ENCODE results near the gene SLCO3A1.

SLCO3A1 gene

DNA sequence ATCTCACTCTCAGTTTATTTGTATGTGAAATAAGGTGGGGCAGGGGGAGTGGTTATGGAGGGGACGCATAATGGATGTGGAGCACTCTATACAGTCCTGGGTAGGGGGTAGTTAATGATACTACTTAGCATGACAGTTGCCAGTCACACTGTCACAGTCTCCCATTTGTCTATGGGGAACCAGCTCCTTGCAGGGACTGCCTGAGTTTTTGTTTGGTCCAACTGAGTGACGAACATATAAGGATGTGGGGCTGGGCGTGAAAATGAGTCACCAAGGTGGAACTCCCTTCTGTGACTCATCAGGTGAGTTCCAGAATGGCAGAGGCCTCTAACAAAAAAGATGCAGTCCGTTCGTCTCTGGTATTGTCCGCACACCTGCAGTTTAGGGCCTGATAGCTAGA is 304.9 kb downstream of the SLCO3A1 start:
- DNase-seq (ENCODE audit: low read depth, low spot score) = peak; percentile 53

DNA sequence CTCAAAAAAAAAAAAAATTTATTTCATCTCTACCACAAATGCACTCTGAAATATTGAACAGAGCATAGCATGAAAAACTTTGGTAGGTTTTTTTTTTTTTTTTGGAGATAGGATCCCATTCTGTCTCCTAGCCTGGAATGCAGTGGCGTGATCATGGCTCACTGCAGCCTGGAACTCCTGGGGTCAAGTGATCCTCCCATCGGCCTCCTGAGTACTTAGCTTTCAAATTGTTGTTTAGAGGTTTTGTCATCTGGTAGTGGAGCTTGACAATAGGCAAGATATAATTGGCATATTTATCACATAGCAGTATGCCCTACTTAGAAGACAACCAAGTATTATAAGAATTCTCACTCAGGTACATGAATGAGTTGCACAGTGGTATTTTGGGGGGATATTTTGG is 306.0 kb downstream of the SLCO3A1 start:
- no peak for DNase-seq (ENCODE audit: low read depth, low spot score)

DNA sequence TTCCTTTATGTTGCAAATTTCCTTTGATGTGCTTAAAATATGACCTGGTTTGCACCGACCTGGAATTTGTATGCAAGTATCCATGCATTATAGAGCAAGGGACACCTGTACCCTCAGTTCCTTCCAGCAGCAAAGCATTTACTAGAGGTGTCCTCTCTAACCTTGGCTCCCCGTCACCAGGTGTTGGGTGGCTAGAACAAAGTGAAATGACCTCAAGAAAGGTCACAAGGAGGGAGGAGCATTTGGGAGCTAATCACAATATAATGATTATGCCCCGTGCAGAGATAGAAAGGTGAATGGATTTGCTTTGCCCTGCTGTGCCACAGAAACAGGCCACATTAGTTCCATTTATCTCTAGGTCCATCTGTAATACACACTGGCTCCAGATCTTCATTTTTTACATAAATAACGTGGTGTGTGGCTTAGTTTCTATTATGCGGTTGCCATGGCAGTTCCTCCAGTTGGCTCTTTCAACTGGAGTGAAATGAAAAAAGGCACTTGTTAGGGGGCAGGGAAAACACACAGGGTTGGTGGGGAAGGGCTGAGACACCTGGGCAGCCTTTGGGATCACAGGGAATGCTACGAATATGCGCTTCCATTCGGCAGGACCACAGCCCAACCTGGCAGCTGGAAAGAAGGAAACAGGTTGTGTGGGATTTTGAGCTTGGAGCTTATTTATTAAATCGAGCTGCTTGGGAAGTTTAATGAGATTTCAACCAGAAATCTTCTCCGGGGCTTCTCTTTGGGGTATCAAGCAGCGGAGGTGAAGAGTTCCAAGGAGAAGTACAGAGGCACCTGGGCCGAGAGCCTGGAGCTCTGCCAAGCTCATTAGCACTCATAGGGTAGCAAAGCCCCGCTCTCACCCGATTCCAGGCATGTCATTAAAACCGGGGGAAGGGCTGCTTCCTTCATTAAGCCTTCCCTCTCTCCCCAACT is 306.7 kb downstream of the SLCO3A1 start:
- DNase-seq (ENCODE audit: low read depth, low spot score) = peak; percentile 55

DNA sequence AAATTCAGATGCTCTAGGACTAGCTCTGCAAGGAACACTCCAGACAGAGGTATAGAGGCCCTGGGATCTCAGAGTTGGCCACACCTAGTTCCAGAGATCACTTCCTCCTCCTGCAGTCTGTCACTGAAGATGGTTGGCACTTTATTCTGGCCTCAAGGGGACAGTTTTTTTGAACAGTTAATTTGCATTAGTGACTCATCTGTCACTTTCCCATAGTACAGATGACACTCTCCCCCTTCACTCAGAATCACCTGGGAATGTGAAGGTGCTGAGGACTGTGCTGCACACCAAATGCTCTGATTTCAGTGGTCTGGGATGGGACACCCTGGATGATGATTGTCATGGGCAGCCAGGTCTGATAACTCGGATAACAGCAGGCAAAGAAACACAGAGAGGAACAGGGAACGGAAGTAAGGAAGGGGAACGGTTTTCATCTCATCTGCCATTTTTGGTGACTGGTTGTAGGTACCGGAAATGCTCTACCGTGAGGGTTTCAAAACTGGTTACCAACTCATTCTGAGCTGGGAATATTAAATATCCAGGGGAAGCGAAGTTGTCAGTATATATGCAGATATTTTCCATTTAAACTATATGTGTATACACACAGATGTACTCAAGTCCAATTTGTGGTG is 307.6 kb downstream of the SLCO3A1 start:
- no peak for DNase-seq (ENCODE audit: low read depth, low spot score)

GRCh38 chr15:92162657-92163056 is 309.1 kb downstream of the SLCO3A1 start:
- DNase-seq (ENCODE audit: low read depth, low spot score) = no peak

DNA sequence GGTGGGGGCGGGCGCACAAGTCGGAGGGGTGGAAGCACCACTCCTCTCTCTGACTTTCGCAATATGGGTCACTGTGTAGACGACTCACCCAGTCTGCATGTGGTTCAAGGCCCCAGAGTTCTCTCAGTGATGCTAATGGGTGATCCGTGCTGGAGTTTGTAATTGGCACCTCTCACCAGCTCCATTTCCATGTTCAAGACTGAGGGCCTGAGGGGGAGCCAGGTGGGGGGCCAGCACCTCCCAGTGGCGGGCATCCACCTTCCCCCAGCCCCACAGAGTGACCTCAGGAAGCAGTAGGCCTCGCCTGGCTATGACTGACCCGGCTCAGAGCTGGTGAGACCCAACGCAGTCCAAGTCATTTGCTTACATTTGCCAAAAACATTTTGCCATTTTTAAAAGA is 310.1 kb downstream of the SLCO3A1 start:
- peak; percentile 18 for DNase-seq (ENCODE audit: low read depth, low spot score)

DNA sequence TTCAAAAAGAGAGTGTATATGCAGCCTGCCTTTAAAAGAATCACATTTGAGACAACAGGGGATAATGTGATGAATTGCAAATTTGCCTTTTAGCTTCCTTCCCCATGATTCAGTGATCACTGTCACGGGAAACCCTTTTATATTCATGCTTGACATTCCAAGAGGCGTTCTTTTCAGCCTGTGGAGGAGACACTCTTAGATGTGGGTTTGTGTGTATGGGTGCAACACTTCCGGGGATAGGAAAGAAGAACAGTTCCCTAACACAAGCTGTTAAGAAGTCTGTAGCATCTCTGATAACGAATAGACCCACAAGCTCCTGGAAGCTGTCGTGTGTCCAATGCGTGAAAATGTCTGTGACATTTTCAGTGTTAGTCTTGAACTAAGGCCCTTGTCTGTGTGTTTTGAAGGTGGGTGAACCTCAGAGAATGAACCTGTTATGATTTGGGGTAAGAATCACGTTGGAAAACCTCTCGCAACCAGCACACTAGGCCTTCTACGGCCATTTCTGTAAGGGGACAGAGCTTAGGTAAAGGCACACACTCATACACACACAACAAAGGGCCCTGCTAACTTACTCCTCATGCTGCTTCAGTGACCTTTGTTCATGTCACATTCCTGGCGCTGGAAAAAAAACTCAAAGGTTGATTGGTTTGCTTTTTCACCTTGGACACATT is 311.0 kb downstream of the SLCO3A1 start:
- peak; percentile 88 for DNase-seq (ENCODE audit: low read depth, low spot score)

DNA sequence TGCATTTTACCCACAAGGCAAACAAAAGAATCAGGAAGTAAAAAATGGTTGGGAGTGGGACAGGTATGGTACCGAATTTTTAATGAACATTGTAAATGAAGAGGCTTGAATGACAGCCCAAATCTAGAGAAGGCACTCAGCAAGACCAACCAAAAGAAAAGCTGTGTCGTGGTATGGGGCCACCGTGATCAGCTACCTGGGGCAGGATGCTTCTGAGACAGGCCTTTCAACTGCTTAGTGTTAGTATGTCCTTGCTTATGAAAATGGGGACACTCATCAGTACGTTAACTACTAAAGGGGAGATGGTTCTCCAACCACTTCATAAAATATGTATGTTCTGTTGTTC is 311.5 kb downstream of the SLCO3A1 start:
- DNase-seq (ENCODE audit: low read depth, low spot score) = no peak

DNA sequence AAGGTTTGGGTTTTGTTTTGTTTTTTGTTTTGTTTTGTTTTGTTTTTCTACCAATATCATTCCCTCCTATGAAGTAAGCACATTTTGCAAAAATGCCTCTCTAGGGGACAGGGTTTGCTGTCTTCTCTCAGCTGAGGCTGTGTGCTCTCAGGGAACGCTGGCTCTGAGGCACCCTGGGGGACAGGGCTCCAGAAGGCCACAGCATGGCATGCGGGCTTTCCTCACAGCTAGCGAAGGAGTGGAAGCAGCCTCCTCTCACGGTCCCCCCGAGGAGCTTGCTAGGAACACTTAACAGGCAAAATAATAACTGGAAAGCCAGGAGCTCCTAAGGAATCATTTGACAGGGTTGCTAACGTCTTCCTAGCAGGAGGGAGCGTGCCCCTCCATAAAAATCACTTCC is 312.5 kb downstream of the SLCO3A1 start:
- no peak for DNase-seq (ENCODE audit: low read depth, low spot score)

- DNase-seq (ENCODE audit: low read depth, low spot score) = no peak
Measured at GRCh38 chr15:92166751-92167405, 313.4 kb downstream of the SLCO3A1 start.

DNA sequence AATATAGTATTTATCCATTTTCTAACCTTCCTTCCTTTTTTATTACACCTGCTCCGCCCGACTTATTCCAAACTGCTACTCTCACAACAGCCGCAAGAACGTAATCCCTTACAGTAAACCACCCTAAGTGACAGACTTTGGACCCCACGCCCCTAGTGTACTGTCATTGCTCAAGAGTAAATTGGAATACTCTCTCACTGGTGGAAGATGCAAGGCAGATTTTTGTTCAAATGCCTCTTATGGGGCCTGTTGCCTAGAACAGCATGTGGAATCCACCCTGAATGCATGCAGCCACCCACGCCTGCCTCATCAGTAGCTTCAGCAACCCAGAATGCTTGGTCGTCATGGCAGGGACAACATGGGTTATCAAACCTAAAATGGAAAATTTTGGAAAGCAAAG is 313.9 kb downstream of the SLCO3A1 start:
- no peak for DNase-seq (ENCODE audit: low read depth, low spot score)

DNA sequence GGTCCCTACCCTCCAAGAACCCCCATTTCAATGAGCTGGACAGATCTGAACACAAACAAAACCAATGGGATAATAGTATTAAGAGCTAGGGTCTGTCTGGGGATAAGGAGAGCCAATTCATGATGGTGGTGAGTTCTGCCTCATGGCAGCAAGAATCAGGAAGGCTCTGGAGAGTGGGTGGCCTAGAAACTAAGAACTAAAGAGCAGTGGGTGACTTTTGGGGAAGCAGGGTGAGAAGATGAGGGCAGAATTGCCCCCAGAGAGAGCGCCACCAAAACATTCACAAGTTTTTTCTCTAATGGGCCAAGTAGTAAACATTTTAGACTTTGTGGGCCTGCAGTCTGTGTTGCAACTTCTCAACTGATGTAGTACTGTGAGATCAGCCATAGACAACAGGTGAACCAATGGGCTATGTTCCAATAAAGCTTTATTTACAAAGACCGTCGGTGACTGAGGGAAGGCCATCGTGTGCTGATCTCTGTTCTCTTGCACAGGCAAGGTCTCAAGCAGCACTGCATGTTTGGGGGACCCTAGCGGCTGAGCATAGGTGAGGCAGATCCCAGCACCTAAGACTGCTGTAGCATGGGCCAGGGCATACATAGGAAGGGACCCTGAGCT is 314.7 kb downstream of the SLCO3A1 start:
- no peak for DNase-seq (ENCODE audit: low read depth, low spot score)

- DNase-seq (ENCODE audit: low read depth, low spot score) = no peak
Measured at GRCh38 chr15:92170897-92171296, 317.4 kb downstream of the SLCO3A1 start.

DNA sequence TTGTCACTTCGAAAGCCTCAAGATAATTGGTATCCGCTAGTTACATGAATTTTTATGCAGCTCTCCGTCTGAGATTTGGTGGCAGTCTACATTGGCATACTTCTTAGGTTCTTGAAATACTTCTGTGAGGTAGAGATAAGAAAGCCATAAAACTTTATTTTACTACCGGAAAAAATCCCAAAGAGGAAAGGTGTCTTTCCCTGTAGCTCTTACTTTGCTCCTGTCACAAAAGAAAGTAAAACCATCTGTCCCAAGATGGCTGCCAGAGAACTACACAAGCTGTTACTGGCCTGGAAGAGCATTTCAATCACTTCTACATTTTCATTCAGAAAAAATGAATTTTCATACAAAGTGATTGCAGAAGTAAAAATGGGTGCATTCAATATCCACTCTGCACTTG is 325.4 kb downstream of the SLCO3A1 start:
- no peak for DNase-seq (ENCODE audit: low read depth, low spot score)

- DNase-seq (ENCODE audit: low read depth, low spot score) = no peak
Measured at GRCh38 chr15:92184142-92184541, 330.6 kb downstream of the SLCO3A1 start.

DNA sequence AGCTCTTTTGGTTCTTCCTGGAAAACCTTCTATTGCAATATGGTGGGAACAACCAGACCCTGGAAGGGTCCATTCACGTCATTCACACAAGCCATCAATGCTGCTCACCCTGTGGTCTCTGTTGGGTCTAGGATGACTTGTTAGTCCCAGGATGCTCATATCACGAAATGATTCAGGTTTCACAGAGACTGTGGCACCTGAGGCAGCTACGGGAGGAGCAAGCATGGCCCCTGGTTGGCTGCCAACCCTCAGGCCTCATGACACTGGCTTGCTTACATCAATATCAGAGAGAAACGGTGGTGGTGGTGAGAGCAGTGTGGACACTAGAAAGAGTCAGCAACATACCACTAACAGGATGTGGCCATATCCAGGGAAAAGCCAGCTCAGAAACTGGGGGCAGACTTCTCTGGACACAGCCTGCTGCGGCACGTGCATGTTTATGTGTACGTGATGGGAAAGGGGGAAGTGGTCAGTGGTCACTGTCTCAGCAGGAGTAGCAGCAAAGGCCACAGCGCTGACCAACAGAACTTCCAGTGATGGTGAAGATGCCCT is 331.2 kb downstream of the SLCO3A1 start:
- no peak for DNase-seq (ENCODE audit: low read depth, low spot score)

DNA sequence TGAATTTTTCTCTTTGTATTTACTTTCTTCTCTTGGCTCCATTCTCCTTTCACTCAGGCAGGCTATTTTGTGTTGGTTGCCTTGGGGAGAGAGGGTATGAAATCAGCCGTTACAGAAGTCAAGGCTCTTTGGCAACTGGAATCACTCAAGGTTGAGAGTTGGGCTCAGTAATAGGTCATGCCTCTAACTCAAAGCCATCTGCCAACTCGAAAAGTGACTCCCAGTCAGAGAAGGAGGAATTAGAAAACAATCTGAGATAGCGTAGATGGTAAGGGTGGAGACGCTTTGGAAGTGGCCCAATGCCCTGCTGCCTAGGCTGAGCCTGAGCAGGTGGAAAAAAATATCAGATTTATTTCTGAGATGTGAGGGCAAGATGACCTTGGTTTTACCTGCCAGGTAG is 334.5 kb downstream of the SLCO3A1 start:
- no peak for DNase-seq (ENCODE audit: low read depth, low spot score)

- DNase-seq (ENCODE audit: low read depth, low spot score) = no peak
Measured at GRCh38 chr15:92189166-92189565, 335.7 kb downstream of the SLCO3A1 start.

GRCh38 chr15:92195241-92195640 is 341.7 kb downstream of the SLCO3A1 start:
- DNase-seq (ENCODE audit: low read depth, low spot score) = no peak

DNA sequence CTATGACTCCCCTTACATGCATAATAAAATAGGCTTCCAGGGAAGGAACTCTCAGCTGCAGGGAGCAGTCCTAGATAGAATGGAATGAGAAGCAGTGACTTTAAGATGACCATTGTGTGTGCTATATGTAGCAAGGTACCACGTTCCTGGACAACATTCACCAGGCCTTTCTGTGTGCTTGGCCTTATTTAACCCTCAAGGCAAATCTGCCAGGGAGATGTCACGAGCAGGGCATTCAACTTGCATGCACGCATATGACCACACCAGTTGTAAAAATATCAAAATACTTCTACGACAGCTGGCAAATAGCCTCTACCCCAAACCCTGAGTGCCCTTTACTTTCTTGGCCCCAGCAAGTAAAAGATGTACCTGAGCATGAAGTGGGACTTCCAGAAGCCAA is 342.8 kb downstream of the SLCO3A1 start:
- DNase-seq (ENCODE audit: low read depth, low spot score) = no peak

- DNase-seq (ENCODE audit: low read depth, low spot score) = no peak
Measured at GRCh38 chr15:92197746-92198145, 344.2 kb downstream of the SLCO3A1 start.
